ENCODE data around the gene THAP12.

- no peak for TF ChIP-seq POLR2A (IDR thresholded peaks at IDR 0.05; ENCODE audit: borderline replicate concordance, extremely low read depth, insufficient read depth, insufficient read length)
- TF ChIP-seq CTCF (IDR thresholded peaks at IDR 0.05 in 2 of 3, conservative IDR thresholded peaks at IDR 0.05 in 1 of 3; ENCODE audit: borderline replicate concordance in 1 of 3, insufficient read depth in 1 of 3, low read depth in 2 of 3, low read length in 2 of 3): no peak
- TF ChIP-seq POLR2AphosphoS5 (IDR thresholded peaks at IDR 0.05; ENCODE audit: low read depth, low read length): no peak
These were observed 11.0 kb upstream of the THAP12 start for GRCh38 chr11:76391811-76392475.
